ENCODE results near the gene GRPEL2.

Gene GRPEL2

DNA sequence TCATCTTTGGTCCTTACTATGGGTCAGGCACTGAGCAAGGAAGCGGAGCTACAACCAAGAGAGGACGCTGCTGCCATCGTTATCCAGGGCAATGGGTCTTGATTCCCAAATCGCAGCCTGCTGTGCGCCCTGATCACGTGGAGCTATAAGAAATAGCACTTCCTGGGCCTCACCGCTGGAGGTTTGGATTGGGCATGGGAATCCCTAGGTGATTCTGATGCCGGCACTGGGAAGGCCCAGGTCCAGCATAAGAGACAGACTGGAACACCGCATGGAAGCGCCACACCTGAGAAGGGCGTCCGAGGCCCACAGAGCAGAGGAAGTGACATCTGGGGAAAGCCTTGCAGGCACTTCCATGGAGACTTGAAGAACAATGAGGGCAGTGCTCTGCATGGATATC lies 30.8 kb downstream of the GRPEL2 start:
- H3K27ac ChIP-seq (ENCODE audit: low read length) = no peak overlapping the region
- no peaks in the 10 kb centered on the region for H3K36me3 ChIP-seq (replicated peaks; ENCODE audit: low read depth, low read length)
- H4K20me1 ChIP-seq (ENCODE audit: insufficient read depth, low read length) = no peaks in the 10 kb centered on the region
- H3K9ac ChIP-seq (ENCODE audit: low read length) = no peak overlapping the region
- no peak overlapping the region for H2AFZ ChIP-seq (ENCODE audit: low read depth, low read length)
- no peaks in the 10 kb centered on the region for H3K4me1 ChIP-seq (ENCODE audit: low read length)
- no peaks in the 10 kb centered on the region for H3K9me3 ChIP-seq (ENCODE audit: insufficient read depth, low read length)
- no peak overlapping the region for H3K4me2 ChIP-seq (ENCODE audit: low read length)
- no peak overlapping the region for H3K4me3 ChIP-seq (ENCODE audit: low read length)
- TF ChIP-seq CTCF (IDR thresholded peaks at IDR 0.05; ENCODE audit: low read depth, low read length) = no peak
- no peak for TF ChIP-seq EZH2phosphoT487 (IDR thresholded peaks at IDR 0.05; ENCODE audit: low read depth)
- H3K79me2 ChIP-seq (ENCODE audit: low read length) = no peaks in the 10 kb centered on the region
- H3K27me3 ChIP-seq (ENCODE audit: low read depth, low read length) = no peaks in the 10 kb centered on the region

GRCh38 chr5:149376711-149377447 lies 31.6 kb downstream of the GRPEL2 start:
- Histone ChIP-seq H3K9me3 (ENCODE audit: insufficient read depth, low read length) (no peaks in the 10 kb centered on the region), H3K4me1 (ENCODE audit: low read length) (no peaks in the 10 kb centered on the region), H4K20me1 (ENCODE audit: insufficient read depth, low read length) (no peaks in the 10 kb centered on the region), H3K4me2 (ENCODE audit: low read length) (no peak overlapping the region), H3K9ac (ENCODE audit: low read length) (no peak overlapping the region), H3K79me2 (ENCODE audit: low read length) (no peaks in the 10 kb centered on the region), H3K4me3 (ENCODE audit: low read length) (no peak overlapping the region), H3K27ac (ENCODE audit: low read length) (no peak overlapping the region), H2AFZ (ENCODE audit: low read depth, low read length) (no peak overlapping the region), H3K27me3 (ENCODE audit: low read depth, low read length) (no peaks in the 10 kb centered on the region), H3K36me3 (replicated peaks; ENCODE audit: low read depth, low read length) (no peaks in the 10 kb centered on the region)
- no peak for TF ChIP-seq EZH2phosphoT487 (IDR thresholded peaks at IDR 0.05; ENCODE audit: low read depth)
- TF ChIP-seq CTCF (IDR thresholded peaks at IDR 0.05; ENCODE audit: low read depth, low read length) = no peak

DNA sequence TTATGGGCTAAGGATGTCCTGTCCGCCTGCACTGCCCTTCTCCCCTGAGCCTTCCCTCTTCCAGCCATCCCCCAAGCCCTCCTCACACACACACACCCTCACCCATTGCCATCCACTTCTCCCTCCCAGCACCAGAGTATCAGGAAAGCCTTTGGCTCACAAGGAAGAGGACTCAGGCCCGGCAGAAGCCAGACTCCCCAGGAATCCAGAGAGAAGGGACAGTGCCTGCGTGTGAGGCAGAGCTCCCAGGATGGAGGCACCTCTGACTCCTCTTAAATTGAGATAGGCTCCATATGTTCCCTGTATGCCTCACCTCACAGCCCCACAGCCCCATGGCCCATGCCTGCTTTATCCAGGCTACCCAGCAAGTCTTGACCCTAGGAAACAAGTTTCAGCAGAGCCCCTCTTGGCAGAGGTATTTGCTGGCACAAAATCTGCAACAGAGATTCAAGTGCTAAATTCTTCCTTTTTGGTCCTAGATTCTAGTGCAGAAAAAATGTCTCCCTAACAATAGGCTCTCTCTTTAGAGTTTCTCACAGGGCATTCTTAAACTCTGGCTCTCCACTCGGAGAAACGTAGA lies 33.0 kb downstream of the GRPEL2 start:
- no peaks in the 10 kb centered on the region for H3K27me3 ChIP-seq (ENCODE audit: low read depth, low read length)
- no peak overlapping the region for H3K4me3 ChIP-seq (ENCODE audit: low read length)
- H2AFZ ChIP-seq (ENCODE audit: low read depth, low read length) = no peak overlapping the region
- H4K20me1 ChIP-seq (ENCODE audit: insufficient read depth, low read length) = no peaks in the 10 kb centered on the region
- no peaks in the 10 kb centered on the region for H3K9me3 ChIP-seq (ENCODE audit: insufficient read depth, low read length)
- H3K27ac ChIP-seq (ENCODE audit: low read length) = no peak overlapping the region
- H3K36me3 ChIP-seq (replicated peaks; ENCODE audit: low read depth, low read length) = no peaks in the 10 kb centered on the region
- no peak overlapping the region for H3K9ac ChIP-seq (ENCODE audit: low read length)
- H3K4me2 ChIP-seq (ENCODE audit: low read length) = no peak overlapping the region
- H3K79me2 ChIP-seq (ENCODE audit: low read length) = no peaks in the 10 kb centered on the region
- TF ChIP-seq EZH2phosphoT487 (IDR thresholded peaks at IDR 0.05; ENCODE audit: low read depth) = no peak
- TF ChIP-seq CTCF (IDR thresholded peaks at IDR 0.05; ENCODE audit: low read depth, low read length) = no peak
- no peaks in the 10 kb centered on the region for H3K4me1 ChIP-seq (ENCODE audit: low read length)

DNA sequence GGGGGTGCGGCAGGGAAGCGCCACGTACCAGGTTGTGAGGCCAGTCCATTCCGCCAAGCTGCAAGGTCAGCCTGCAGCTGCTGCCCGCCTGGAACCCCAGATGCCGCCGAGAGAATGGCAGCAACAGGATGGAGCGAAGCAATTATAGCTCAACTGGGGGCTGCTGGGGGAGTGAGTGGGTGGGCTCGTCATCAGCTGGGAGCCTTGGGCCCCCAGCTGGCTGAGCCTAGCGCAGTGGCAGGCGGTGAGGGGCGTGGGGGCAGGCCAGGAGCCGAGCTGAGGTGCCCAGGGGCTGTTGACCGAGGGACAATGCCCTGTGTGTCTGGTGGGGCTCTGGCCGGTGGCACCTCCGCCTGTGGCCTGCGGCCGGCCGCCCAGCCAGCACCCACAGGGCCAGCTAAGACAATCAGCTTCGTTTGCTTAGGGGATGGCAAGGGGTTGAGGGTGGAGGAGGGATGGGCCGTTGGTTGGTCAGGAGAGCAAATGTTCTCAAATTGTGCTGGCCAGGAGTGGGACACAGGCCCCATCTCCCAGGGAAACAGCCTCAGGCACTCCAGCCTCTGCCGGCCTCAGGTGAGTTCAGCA lies 34.0 kb downstream of the GRPEL2 start, which contains the start of gene IL17B:
TSS of gene IL17B (minus strand) at position 116 of the 585 bp plus-strand sequence. CDS start at position 49, 67 bp downstream.
- no peaks in the 10 kb centered on the region for H3K4me1 ChIP-seq (ENCODE audit: low read length)
- H3K9ac ChIP-seq (ENCODE audit: low read length) = no peak within 1 kb of the TSS
- H3K36me3 ChIP-seq (replicated peaks; ENCODE audit: low read depth, low read length) = no peaks in the 10 kb centered on the region
- H2AFZ ChIP-seq (ENCODE audit: low read depth, low read length) = no peak within 1 kb of the TSS
- H4K20me1 ChIP-seq (ENCODE audit: insufficient read depth, low read length) = no peaks in the 10 kb centered on the region
- no peak for TF ChIP-seq CTCF (IDR thresholded peaks at IDR 0.05; ENCODE audit: low read depth, low read length)
- TF ChIP-seq EZH2phosphoT487 (IDR thresholded peaks at IDR 0.05; ENCODE audit: low read depth) = no peak
- no peak within 1 kb of the TSS for H3K4me3 ChIP-seq (ENCODE audit: low read length)
- H3K27ac ChIP-seq (ENCODE audit: low read length) = no peak within 1 kb of the TSS
- H3K9me3 ChIP-seq (ENCODE audit: insufficient read depth, low read length) = no peaks in the 10 kb centered on the region
- no peaks in the 10 kb centered on the region for H3K27me3 ChIP-seq (ENCODE audit: low read depth, low read length)
- no peak within 1 kb of the TSS for H3K4me2 ChIP-seq (ENCODE audit: low read length)
- no peaks in the 10 kb centered on the region for H3K79me2 ChIP-seq (ENCODE audit: low read length)

Data from OCI-LY3 (cell line).